ENCODE measurements around the gene SEC31B.
A peak's percentile ranks its signal among the peaks of the same experiment; 100 is the strongest.

SEC31B gene

GRCh38 chr10:100490531-100490930 is 29.1 kb downstream of the SEC31B start:
- no peak for DNase-seq

- no peak for DNase-seq
These were observed 30.3 kb downstream of the SEC31B start for GRCh38 chr10:100489396-100489795.

DNA sequence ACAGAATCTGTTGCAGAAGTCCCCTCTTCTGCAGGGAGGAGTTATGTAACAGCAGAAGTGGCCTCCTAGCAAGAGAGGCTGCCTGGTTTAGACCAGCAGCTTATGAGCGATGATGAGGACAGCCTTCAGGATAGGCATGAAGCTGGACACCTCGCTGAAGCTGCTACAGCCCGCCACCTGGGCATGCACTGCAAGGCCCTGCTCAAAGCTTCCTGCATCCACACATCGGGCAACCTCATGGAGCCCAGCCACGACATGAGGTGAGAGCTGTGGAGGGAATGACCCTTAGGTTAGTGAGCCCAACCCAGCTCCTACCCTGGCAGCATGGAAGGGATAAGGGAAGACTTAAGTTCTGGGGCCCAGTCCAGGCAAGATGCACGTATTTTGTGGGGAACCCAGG is 32.1 kb downstream of the SEC31B start:
- no peak for DNase-seq

DNA sequence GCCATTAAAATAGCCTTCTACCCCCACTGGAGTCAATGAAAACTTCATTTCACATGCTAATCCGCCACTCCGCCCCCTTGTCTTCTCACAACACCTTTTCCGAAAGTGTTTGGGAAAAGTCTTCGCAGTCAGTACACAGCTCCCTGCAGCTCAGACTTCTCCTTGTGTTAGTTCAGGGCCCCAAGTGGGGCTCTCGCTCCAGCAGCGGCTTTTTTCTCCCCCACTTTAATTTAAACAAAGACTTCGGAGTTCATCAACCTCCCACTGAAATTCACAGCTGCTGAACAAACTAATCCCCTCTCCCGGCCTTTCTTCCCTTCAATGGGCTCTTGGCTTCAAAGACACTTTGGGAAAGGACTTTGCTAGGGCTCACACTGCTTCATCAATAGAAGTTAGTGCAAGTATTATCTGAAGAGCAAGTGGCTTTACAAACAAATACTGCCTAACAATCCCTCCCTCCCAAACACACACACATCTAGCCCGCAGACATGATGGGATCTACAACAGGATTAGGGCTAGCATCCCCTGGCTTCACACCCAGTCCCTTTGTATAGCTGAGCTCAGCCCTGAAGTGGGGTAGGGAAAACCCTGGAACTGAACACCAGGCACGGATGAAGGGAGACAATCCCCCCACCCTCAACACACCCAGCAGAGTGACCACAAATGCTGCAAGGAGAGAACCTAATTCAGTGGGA is 33.7 kb downstream of the SEC31B start:
- DNase-seq: no peak

DNA sequence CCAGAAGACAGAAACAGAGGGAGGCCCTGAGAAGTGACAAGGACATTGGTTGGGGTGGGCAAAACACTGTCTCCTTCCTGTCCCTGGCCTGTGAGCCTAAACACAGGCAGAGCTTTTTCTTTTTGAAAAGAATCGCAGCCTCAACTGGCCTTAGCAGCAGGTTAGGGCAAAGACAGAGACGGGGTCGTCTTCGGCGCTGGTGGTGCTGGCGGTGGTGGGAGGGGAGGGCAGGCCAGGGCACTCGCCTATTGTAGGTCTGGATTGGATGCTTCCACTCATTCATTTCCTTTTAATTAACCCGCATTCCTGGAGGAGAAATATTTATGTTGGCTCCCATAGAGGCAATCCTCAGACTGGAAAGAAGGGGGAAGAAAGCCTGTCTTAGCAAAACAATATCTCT is 34.3 kb downstream of the SEC31B start:
- DNase-seq: no peak

DNA sequence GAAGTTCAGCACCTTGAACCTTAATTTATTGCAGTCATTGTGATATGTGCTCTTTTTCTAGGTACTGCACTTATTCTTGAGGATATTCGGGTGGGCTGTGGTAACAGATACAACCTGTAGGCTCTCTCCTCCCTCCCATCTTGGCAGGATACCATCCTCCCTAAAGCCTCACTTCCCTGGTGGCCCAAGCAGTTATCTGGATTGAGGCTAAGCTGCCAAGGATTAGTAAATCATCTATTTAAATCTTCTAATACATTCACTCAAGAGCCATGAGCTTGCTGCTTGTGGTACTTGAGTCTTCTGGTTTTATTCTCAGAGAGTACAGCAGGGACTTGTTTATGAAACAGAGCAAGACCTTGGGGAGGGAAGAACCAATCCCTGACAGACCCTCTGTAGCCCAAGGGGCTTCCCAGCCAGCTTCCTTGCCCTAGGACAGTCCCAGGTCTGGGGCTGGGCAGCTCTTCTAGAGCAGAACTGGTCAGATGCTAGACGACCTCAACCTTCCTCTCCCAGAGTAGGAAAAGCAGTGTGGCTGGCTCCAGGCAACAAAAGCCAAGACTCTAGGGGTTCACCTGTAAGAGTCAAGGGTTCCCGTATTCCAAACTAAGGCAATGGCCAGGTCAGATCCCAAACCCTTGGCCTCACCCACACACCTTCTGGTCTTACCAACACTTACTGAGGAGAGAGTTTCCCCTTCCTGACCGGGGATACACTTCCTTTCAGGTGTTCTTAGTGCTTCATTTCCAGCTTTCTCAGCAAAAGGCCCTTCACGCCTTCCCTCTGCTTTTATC is 35.6 kb downstream of the SEC31B start:
- DNase-seq: no peak

DNA sequence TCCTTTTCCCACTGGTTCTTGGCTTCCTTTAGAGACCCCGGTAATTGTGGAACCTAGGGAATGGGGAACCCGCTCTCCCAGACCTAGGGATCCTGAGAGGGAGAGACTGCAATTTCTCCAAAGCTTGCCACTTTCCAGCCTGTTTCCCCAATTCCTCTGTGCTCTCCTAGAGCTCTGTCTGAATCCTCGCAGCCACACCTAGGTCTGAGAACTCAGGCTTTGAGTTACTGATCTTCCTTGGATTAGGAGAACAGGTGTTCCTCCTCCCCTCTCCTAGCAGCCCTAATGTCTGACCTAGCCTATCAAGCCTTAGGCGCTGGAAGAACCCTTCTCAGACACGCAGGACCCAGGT is 36.9 kb downstream of the SEC31B start:
- no peak for DNase-seq

- peak; percentile 11 for DNase-seq
These were observed 37.4 kb downstream of the SEC31B start for GRCh38 chr10:100482181-100482833.

DNA sequence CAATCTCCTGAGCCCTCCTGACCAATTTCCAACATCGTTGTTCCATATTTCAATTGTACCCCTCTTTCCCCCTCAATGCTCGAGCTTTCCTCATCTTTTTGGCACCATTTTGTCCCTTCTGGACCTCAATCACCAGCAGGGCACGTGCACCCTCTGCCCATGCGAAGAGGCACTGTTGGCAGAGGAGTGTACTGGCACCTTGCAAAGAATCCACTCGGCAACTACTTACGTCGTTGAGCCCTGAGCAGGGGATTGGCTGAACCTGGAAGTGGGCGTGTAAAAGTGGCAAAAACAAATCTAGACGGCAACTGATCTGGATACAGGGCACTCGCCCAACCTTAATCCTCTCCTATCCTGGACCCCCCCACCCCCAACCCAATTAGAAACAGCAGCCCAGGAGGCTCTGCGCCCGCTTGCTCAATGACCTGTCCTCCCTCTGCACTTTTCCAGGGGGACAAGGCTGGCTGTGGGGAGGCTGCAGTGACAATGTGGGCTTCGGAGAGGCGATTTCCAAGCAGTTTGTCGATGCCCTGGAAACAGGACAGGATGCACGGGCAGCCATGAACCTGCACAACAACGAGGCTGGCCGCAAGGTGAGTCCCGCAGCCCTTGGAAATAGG is 38.1 kb downstream of the SEC31B start:
- DNase-seq: peak; percentile 50

DNA sequence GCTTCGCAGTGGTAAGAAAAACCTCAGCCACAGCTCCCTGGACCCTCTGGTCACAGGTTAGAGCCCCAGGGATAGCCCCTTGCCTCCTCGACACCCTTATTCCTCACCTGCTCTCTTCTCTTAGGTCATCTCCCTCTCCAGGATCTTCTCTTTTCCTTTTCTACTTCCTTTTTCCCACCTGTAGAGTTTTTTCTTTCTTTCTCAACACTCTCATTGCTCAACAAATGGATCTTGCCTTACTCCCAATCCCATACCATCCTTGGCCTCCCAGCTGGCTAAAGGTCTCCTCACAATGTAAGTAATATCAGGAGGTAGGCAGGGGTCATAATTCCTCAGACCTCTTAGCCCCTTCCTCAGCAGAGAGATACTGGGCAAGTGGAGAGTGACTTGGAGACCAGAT is 39.7 kb downstream of the SEC31B start:
- no peak for DNase-seq

- no peak for DNase-seq
These were observed 40.6 kb downstream of the SEC31B start for GRCh38 chr10:100479037-100479436.

DNA sequence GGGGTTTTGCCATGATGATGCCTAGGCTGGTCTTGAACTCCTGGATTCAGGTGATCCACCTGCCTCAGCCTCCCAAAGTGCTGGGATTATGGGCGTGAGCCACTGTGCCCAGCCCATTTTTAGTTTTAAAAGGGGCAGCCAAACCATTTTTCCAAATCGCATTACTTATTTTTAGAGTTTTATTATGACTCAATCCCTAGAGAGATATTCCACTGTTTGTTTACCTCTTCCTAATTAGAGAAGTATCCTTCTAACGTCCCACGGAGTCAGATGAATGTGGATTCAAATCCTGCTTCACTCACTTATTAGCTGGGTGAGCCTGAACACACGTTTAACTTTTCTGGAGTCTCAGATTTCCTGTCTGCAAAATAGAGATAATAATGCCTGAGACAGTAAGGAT is 41.7 kb downstream of the SEC31B start:
- no peak for DNase-seq

DNA sequence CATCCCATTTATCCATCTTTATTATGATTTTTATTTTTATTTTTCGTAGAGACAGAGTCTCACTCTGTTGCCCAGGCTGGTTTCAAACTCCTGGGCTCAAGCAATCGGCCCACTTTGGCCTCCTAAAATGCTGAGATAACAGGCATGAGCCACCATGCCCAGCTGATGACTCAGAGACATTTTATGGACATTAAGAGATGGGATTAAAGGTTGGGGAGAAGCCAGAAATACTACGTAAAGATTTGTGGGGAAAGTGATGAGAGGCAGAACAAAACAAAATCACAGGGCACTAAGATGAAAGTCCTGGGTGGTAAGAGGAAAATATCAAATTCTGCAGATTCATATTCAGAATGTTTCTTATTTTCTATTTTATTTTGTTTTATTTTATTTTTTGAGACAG is 49.3 kb downstream of the SEC31B start:
- DNase-seq: no peak

DNA sequence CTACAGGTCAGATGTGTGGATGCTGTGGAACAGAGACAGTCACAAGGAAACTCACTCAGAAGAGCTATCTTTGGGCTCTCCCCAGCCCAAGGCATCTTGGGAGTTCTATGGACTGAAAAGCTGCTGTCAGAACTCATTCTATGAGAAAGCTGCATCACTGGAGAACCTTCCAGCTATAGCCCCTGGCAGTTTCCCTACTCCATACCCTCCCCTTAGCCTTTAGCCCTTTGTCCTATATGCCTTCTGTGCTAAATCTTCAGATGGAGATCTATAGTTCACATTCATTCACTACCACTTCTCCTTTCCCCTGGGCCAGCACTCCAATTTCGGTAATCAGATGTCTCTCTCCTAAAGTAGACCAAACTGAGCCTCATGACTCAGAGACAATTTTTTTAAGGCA is 49.9 kb downstream of the SEC31B start:
- no peak for DNase-seq

DNA sequence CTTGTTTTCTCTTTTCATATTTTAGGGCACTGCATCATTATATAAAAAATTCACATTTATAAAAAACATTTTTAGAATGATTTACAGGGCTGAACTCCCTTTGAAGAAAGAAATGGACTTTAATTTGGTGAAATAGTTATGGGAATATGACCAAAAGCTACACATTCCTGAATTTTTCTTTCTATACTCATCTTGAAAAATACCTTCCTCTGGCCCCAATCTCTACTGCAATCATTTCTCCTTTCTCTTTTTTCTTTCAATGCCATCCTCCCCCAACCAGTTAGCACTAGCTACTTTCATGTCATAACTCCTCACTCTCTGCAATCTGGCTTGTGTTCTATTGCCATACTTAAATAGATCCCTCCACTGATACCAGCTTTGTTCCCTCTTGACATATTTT is 50.7 kb downstream of the SEC31B start:
- no peak for DNase-seq

GRCh38 chr10:100468322-100468721 is 51.3 kb downstream of the SEC31B start:
- no peak for DNase-seq

DNA sequence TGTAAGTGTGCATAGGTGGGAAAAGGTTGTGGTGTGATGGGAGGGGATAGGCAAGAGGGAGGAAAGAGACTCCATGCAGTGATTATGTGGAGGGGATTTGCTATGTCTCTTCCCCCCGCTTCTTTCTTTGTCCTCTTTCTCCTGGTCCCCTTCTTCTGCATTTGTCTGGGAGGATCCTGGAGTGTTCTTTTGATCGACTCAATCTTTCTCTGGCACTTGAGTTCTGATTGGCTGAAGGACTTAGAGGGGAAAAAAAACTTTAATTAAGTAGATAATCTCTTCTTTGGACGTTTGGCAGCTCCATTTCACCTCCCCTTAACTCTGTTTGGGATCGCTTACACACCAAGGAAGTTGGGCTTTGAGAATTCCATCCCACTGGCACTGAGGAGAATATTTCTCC is 57.0 kb downstream of the SEC31B start, which contains the start of gene WNT8B:
Gene WNT8B (plus strand): TSS at position 301 of the 400 bp plus-strand sequence. CDS start 160 bp downstream, outside the sequence.
- DNase-seq: no peak

DNA sequence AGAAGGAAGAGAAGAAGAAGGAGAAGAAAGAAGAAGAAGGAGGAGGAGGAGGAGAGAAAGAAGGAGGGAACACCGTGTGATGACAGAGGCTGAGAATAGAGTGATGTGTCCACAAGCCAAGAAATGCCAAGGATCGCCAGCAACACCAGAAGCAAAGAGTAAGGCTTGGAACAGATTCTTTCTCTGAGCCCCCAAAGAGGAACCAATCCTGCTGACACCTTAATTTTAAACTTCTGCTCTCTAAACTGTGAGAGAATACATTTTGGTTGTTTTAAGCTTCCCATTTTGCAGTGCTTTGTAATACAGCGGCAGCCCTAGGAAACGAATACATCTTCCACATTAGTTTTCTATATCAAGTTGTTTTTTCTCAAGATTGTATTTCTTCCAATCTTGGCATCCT is 70.7 kb downstream of the SEC31B start:
- DNase-seq: no peak

DNA sequence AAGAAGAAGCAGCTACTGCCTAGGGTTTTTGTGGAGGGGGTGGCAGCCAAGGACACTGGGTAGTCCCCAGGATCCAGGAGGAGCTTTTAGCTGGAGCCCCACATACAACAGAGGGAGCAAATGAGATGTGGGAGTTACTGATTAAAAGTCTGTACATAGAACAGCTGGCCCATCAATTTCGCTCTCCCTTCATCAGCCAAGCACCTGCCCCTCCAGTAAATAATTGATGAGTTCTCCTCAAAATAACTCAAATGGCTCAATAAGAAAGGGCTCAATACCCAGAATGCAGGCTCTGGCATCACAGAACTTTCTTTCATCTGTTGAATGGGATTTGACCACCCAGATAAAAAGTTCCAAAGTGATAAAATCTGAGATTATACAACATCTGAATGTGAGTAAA is 72.0 kb downstream of the SEC31B start:
- no peak for DNase-seq

DNA sequence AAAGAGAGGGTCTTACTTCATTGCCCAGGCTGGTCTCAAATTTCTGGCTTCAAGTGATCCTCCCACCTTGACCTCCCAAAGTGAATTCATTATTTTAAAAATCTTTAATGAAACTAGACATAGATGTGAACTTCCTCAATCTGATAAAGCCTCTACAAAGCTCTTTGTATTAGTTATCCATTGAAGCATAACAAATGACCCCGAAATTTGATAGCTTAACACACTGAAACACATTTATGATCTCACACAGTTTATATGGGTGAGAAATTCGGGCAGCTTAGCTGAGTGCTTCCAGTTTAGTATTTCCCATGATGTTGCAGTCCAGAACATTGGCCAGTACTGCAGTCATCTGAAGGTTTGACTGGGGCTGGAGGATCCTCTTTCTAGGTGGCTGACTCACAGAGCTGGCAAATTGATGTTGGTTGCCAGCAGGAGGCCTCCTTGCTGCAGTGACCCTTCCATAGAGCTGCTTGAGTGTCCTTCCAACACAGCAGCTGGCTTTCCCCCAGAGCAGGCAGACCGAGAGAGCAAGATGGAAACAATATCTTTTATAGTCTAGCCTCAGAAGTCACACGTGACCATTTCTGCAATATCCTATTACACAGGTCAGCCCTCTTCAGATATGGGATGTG is 73.4 kb downstream of the SEC31B start:
- no peak for DNase-seq

DNA sequence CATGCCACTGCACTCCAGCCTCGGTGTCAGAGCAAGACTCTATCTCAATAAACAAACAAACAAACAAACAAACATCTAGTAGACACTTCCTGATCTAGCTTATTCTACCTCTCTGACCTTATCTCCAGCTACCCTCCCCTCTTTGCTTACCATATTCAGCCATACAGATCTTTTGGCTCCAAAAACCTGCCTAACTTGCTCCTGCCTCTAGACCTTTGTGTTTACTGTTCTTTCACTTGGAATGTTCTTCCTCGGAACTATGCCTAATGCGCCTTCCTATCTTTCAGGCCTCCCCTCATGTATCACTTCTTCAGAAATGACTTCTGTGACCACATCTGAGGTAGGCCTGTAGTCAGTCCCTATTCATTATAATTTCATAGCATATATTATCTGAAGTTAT is 77.1 kb downstream of the SEC31B start:
- no peak for DNase-seq

DNA sequence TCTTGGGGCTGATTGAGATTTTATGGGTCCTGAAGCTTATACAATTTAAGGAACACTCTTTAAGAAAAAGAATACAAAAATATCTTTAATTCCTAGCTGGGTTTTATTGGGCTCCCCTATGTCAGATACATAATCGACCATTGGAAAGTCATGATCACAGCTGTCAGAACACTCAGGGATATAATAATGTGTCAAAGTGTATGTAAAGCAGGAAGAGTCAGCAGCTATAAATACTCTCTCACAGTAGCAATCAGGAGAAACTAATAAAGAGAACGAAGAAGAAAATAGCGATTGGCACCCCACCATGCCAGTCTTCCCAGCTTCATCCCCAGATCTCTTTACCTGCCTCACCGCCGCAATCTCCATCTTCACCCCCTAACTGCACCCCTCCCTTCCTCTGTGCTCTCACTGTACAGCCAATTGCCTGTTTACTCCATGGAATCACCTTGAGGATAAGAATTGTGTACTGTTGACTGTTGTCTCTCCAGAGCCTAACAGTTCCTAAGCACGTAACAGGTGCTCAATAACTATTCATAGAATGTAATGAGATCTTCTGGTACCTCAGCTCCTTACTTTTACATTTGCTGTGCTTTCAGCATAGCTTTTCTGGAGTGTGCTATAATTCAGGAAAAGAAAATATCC is 80.9 kb downstream of the SEC31B start:
- DNase-seq: no peak
